Measurements from ENCODE around the gene OR8D1. TPM values are rescaled to one million over a fixed set of nuclear protein-coding genes. Genes with fewer than 3 reads are reported as not detected.

OR8D1 gene
- not detected in 2 replicates for total RNA-seq

GRCh38 chr11:124313849-124314248 lies at the start of gene OR8D1:
Gene OR8D1, minus strand, starts transcription at chr11:124313949. Its CDS starts 3,183 bp downstream, at chr11:124310766.
- H3K79me2 ChIP-seq (ENCODE audit: insufficient read depth, low read length) = no peaks in the 10 kb centered on the region
- no peaks in the 10 kb centered on the region for H3K27me3 ChIP-seq (ENCODE audit: insufficient read depth, low read length)
- H3K27ac ChIP-seq (ENCODE audit: low read depth, low read length) = no peak within 1 kb of the TSS
- no peaks in the 10 kb centered on the region for H3K9me3 ChIP-seq (ENCODE audit: low read depth, low read length)
- H3K4me1 ChIP-seq (ENCODE audit: insufficient read depth, low read length) = no peaks in the 10 kb centered on the region
- H3K4me2 ChIP-seq (ENCODE audit: insufficient read depth, low read length) = no peak within 1 kb of the TSS
- H3K36me3 ChIP-seq (ENCODE audit: insufficient read depth, low read length) = no peaks in the 10 kb centered on the region
- no peak for TF ChIP-seq CTCF (IDR thresholded peaks at IDR 0.05; ENCODE audit: extremely low read depth, low read depth, low read length)
- DNase-seq (ENCODE audit: insufficient read length, low spot score, missing footprints) = no peak
- no peak within 1 kb of the TSS for H2AFZ ChIP-seq (ENCODE audit: low read length)
- H4K20me1 ChIP-seq (ENCODE audit: insufficient read depth, low read length) = no peaks in the 10 kb centered on the region
- H3K4me3 ChIP-seq (ENCODE audit: insufficient read depth, low read length) = no peak within 1 kb of the TSS

GRCh38 chr11:124359566-124359965 lies 45.8 kb upstream of the OR8D1 start:
- Histone ChIP-seq H4K20me1 (ENCODE audit: insufficient read depth, low read length) (no peaks in the 10 kb centered on the region), H3K4me3 (ENCODE audit: insufficient read depth, low read length) (no peak overlapping the region), H3K27me3 (ENCODE audit: insufficient read depth, low read length) (no peaks in the 10 kb centered on the region), H3K4me2 (ENCODE audit: insufficient read depth, low read length) (no peak overlapping the region), H2AFZ (ENCODE audit: low read length) (no peak overlapping the region), H3K9me3 (ENCODE audit: low read depth, low read length) (no peaks in the 10 kb centered on the region), H3K36me3 (ENCODE audit: insufficient read depth, low read length) (no peaks in the 10 kb centered on the region), H3K27ac (ENCODE audit: low read depth, low read length) (no peak overlapping the region), H3K4me1 (ENCODE audit: insufficient read depth, low read length) (no peaks in the 10 kb centered on the region), H3K79me2 (ENCODE audit: insufficient read depth, low read length) (no peaks in the 10 kb centered on the region)
- no peak for DNase-seq (ENCODE audit: insufficient read length, low spot score, missing footprints)
- TF ChIP-seq CTCF (IDR thresholded peaks at IDR 0.05; ENCODE audit: extremely low read depth, low read depth, low read length) = no peak

- Histone ChIP-seq H3K4me1 (ENCODE audit: insufficient read depth, low read length) (no peaks in the 10 kb centered on the region), H3K4me3 (ENCODE audit: insufficient read depth, low read length) (no peak overlapping the region), H3K9me3 (ENCODE audit: low read depth, low read length) (no peaks in the 10 kb centered on the region), H4K20me1 (ENCODE audit: insufficient read depth, low read length) (no peaks in the 10 kb centered on the region), H3K27ac (ENCODE audit: low read depth, low read length) (no peak overlapping the region), H2AFZ (ENCODE audit: low read length) (no peak overlapping the region), H3K4me2 (ENCODE audit: insufficient read depth, low read length) (no peak overlapping the region), H3K79me2 (ENCODE audit: insufficient read depth, low read length) (no peaks in the 10 kb centered on the region), H3K27me3 (ENCODE audit: insufficient read depth, low read length) (no peaks in the 10 kb centered on the region), H3K36me3 (ENCODE audit: insufficient read depth, low read length) (no peaks in the 10 kb centered on the region)
- no peak for DNase-seq (ENCODE audit: insufficient read length, low spot score, missing footprints)
- no peak for TF ChIP-seq CTCF (IDR thresholded peaks at IDR 0.05; ENCODE audit: extremely low read depth, low read depth, low read length)
These were observed 32.7 kb upstream of the OR8D1 start for GRCh38 chr11:124346311-124346955.

GRCh38 chr11:124344346-124344745 lies 30.6 kb upstream of the OR8D1 start:
- TF ChIP-seq CTCF (IDR thresholded peaks at IDR 0.05; ENCODE audit: extremely low read depth, low read depth, low read length) = no peak
- H3K4me2 ChIP-seq (ENCODE audit: insufficient read depth, low read length) = no peak overlapping the region
- H4K20me1 ChIP-seq (ENCODE audit: insufficient read depth, low read length) = no peaks in the 10 kb centered on the region
- H3K27ac ChIP-seq (ENCODE audit: low read depth, low read length) = no peak overlapping the region
- no peaks in the 10 kb centered on the region for H3K4me1 ChIP-seq (ENCODE audit: insufficient read depth, low read length)
- H3K9me3 ChIP-seq (ENCODE audit: low read depth, low read length) = no peaks in the 10 kb centered on the region
- no peaks in the 10 kb centered on the region for H3K36me3 ChIP-seq (ENCODE audit: insufficient read depth, low read length)
- no peaks in the 10 kb centered on the region for H3K79me2 ChIP-seq (ENCODE audit: insufficient read depth, low read length)
- no peaks in the 10 kb centered on the region for H3K27me3 ChIP-seq (ENCODE audit: insufficient read depth, low read length)
- no peak for DNase-seq (ENCODE audit: insufficient read length, low spot score, missing footprints)
- H2AFZ ChIP-seq (ENCODE audit: low read length) = no peak overlapping the region
- no peak overlapping the region for H3K4me3 ChIP-seq (ENCODE audit: insufficient read depth, low read length)

Measured in osteoblast (primary cell).